ENCODE results near the gene PNMA6E. TPM values are rescaled to one million over a fixed set of nuclear protein-coding genes. Genes with fewer than 3 reads are reported as not detected.

The PNMA6E gene
- total RNA-seq, 1 donor from 2014 or later = not detected

GRCh38 chrX:153426204-153426603, 25.1 kb upstream of the PNMA6E start:
- Mint-ChIP-seq H3K4me1 (ENCODE audit: unreplicated experiment) (no peaks in the 10 kb centered on the region), H3K27ac (ENCODE audit: unreplicated experiment) (no peak overlapping the region), H3K4me3 (ENCODE audit: unreplicated experiment) (no peak overlapping the region), H3K36me3 (ENCODE audit: unreplicated experiment) (no peaks in the 10 kb centered on the region), H3K9me3 (ENCODE audit: unreplicated experiment) (peaks cover 18% of the 10 kb centered on the region), H3K27me3 (ENCODE audit: unreplicated experiment) (peaks cover 10% of the 10 kb centered on the region)
- TF ChIP-seq, protein P1, sequence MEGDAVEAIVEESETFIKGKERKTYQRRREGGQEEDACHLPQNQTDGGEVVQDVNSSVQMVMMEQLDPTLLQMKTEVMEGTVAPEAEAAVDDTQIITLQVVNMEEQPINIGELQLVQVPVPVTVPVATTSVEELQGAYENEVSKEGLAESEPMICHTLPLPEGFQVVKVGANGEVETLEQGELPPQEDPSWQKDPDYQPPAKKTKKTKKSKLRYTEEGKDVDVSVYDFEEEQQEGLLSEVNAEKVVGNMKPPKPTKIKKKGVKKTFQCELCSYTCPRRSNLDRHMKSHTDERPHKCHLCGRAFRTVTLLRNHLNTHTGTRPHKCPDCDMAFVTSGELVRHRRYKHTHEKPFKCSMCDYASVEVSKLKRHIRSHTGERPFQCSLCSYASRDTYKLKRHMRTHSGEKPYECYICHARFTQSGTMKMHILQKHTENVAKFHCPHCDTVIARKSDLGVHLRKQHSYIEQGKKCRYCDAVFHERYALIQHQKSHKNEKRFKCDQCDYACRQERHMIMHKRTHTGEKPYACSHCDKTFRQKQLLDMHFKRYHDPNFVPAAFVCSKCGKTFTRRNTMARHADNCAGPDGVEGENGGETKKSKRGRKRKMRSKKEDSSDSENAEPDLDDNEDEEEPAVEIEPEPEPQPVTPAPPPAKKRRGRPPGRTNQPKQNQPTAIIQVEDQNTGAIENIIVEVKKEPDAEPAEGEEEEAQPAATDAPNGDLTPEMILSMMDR (IDR thresholded peaks at IDR 0.05) = no peak
- DNase-seq (ENCODE audit: extremely low spot score, unreplicated experiment) = no peak

DNA sequence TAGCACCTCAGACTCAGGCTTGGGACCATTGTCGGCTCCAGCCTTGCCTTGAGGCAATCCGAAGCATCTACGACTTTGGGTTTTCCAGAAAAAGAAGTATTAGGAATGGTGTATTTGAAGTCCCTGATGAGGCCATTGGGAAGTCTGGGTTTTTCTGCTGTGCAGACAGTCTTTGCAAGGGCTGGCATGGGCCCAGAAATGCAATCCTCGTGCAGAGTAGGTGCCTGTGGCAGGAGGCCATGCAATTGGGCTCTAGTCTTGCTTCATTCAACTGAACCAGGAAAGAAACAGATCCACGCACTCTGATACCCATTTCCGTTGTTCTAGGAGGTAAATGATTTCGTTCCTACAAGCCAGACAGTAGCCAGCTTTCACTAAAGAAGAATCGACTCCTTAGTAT, 22.5 kb upstream of the PNMA6E start:
- H3K9me3 Mint-ChIP-seq (ENCODE audit: unreplicated experiment) = peaks cover 8% of the 10 kb centered on the region
- no peaks in the 10 kb centered on the region for H3K36me3 Mint-ChIP-seq (ENCODE audit: unreplicated experiment)
- no peak for DNase-seq (ENCODE audit: extremely low spot score, unreplicated experiment)
- no peak overlapping the region for H3K27ac Mint-ChIP-seq (ENCODE audit: unreplicated experiment)
- H3K4me1 Mint-ChIP-seq (ENCODE audit: unreplicated experiment) = no peaks in the 10 kb centered on the region
- TF ChIP-seq, protein P1 (IDR thresholded peaks at IDR 0.05) = no peak
- H3K4me3 Mint-ChIP-seq (ENCODE audit: unreplicated experiment) = no peak overlapping the region
- H3K27me3 Mint-ChIP-seq (ENCODE audit: unreplicated experiment) = peaks cover 10% of the 10 kb centered on the region

DNA sequence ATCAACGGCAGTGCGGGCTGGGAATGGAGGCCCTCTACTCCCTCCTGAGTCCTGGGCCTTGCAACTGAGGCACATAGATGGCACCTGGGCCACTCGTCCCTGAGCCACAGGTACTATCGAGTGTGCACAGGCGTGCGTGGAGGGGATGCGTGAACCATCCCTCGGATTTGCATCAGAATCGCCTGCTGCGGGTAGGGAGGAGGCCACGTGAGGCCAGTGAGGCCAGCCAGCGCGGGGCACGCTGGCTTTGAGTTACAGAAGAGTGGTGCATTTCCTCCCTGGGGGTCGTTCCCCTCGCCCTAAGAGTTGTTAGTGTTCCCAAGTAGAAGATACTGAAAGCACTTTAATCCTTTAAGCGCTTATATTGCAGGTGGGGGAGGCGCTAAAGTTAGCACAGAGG, 20.7 kb upstream of the PNMA6E start:
- no peaks in the 10 kb centered on the region for H3K4me1 Mint-ChIP-seq (ENCODE audit: unreplicated experiment)
- peaks cover 2% of the 10 kb centered on the region for H3K9me3 Mint-ChIP-seq (ENCODE audit: unreplicated experiment)
- DNase-seq (ENCODE audit: extremely low spot score, unreplicated experiment) = no peak
- H3K36me3 Mint-ChIP-seq (ENCODE audit: unreplicated experiment) = no peaks in the 10 kb centered on the region
- H3K27ac Mint-ChIP-seq (ENCODE audit: unreplicated experiment) = no peak overlapping the region
- H3K27me3 Mint-ChIP-seq (ENCODE audit: unreplicated experiment) = peaks cover 7% of the 10 kb centered on the region
- TF ChIP-seq, protein P1 (IDR thresholded peaks at IDR 0.05) = no peak
- H3K4me3 Mint-ChIP-seq (ENCODE audit: unreplicated experiment) = no peak overlapping the region

- TF ChIP-seq, protein P1 (IDR thresholded peaks at IDR 0.05) = no peak
- Mint-ChIP-seq H3K4me1 (ENCODE audit: unreplicated experiment) (no peaks in the 10 kb centered on the region), H3K27me3 (ENCODE audit: unreplicated experiment) (peaks cover 7% of the 10 kb centered on the region), H3K27ac (ENCODE audit: unreplicated experiment) (no peak overlapping the region), H3K36me3 (ENCODE audit: unreplicated experiment) (no peaks in the 10 kb centered on the region), H3K9me3 (ENCODE audit: unreplicated experiment) (no peaks in the 10 kb centered on the region), H3K4me3 (ENCODE audit: unreplicated experiment) (no peak overlapping the region)
- no peak for DNase-seq (ENCODE audit: extremely low spot score, unreplicated experiment)
Observed at GRCh38 chrX:153420851-153421599, 19.9 kb upstream of the PNMA6E start.

DNA sequence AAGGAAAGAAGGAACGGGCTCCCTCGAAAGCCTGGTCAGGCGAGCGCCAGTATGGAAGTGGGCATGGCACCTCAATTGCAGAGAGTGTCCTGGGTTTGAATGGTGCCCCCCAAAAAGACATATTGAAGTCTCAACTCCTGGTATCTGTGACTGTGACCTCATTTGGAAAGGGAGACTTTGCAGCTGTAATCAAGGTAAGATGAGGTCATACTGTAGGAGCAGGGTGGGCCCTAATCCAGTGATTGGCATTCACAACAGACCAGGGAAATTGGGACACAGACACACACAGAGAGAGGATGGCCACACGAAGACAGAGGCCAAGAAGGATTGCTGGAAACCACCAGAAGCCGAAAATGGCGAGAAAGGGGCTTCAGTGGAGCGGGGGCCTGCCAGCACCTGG, 16.5 kb upstream of the PNMA6E start:
- Mint-ChIP-seq H3K27ac (ENCODE audit: unreplicated experiment) (no peak overlapping the region), H3K4me1 (ENCODE audit: unreplicated experiment) (no peaks in the 10 kb centered on the region), H3K4me3 (ENCODE audit: unreplicated experiment) (no peak overlapping the region), H3K36me3 (ENCODE audit: unreplicated experiment) (no peaks in the 10 kb centered on the region), H3K27me3 (ENCODE audit: unreplicated experiment) (no peaks in the 10 kb centered on the region), H3K9me3 (ENCODE audit: unreplicated experiment) (no peaks in the 10 kb centered on the region)
- DNase-seq (ENCODE audit: extremely low spot score, unreplicated experiment) = no peak
- TF ChIP-seq, protein P1 (IDR thresholded peaks at IDR 0.05) = no peak
